HG02885 (cell line): ENCODE results near the gene ANKRD62.
"Not testable (repeated sequence)": the region's sequence is repeated elsewhere in the genome, so short reads cannot be mapped to it uniquely, and the experiment has no call there.

ENCODE experiments used
- ATAC-seq: cut with Tn5 transposase; IDR thresholded peaks from one replicate; pipeline ENCODE4 v1.9.1; 2021; ENCODE audit warnings: mild to moderate bottlenecking; ENCODE audit not compliant: unreplicated experiment, poor library complexity

The ANKRD62 gene

GRCh38 chr18:12064086-12064763 lies 29.4 kb upstream of the ANKRD62 start:
- ATAC-seq: no peak

GRCh38 chr18:12065397-12065796 lies 28.2 kb upstream of the ANKRD62 start:
- ATAC-seq: no peak

- no peak for ATAC-seq
Observed at GRCh38 chr18:12066910-12067511, 26.6 kb upstream of the ANKRD62 start.

GRCh38 chr18:12067671-12068070 lies 26.0 kb upstream of the ANKRD62 start:
- no peak for ATAC-seq

- not testable (repeated sequence) for ATAC-seq
Observed at GRCh38 chr18:12068316-12068949, 25.2 kb upstream of the ANKRD62 start.

GRCh38 chr18:12068950-12069320 lies 24.7 kb upstream of the ANKRD62 start:
- no peak for ATAC-seq

GRCh38 chr18:12071066-12071465 lies 22.6 kb upstream of the ANKRD62 start:
- not testable (repeated sequence) for ATAC-seq

- no peak for ATAC-seq
Observed at GRCh38 chr18:12072996-12073395, 20.6 kb upstream of the ANKRD62 start.

- no peak for ATAC-seq
Observed at GRCh38 chr18:12074736-12075135, 18.9 kb upstream of the ANKRD62 start.

- ATAC-seq: no peak
Observed at GRCh38 chr18:12076424-12077140, 17.1 kb upstream of the ANKRD62 start.

- not testable (repeated sequence) for ATAC-seq
Observed at GRCh38 chr18:12077994-12078393, 15.6 kb upstream of the ANKRD62 start.

GRCh38 chr18:12079491-12080237 lies 14.0 kb upstream of the ANKRD62 start:
- ATAC-seq: no peak

- ATAC-seq: no peak
Observed at GRCh38 chr18:12085136-12085535, 8.5 kb upstream of the ANKRD62 start.

- ATAC-seq: no peak
Observed at GRCh38 chr18:12085786-12086185, 7.9 kb upstream of the ANKRD62 start.

GRCh38 chr18:12086249-12086648 lies 7.4 kb upstream of the ANKRD62 start:
- ATAC-seq: no peak

GRCh38 chr18:12086677-12087470 lies 6.8 kb upstream of the ANKRD62 start:
- ATAC-seq: no peak

GRCh38 chr18:12087471-12088025 lies 6.1 kb upstream of the ANKRD62 start:
- ATAC-seq: no peak

- no peak for ATAC-seq
Observed at GRCh38 chr18:12088096-12088495, 5.5 kb upstream of the ANKRD62 start.

- no peak for ATAC-seq
Observed at GRCh38 chr18:12088731-12089375, 4.8 kb upstream of the ANKRD62 start.
